Neural cell (in vitro differentiated cells): ENCODE measurements around the gene GAREM1. TPM values are rescaled to one million over a fixed set of nuclear protein-coding genes. Genes with fewer than 3 reads are reported as not detected.

ENCODE experiments used
- H2AFZ ChIP-seq: fragments of 200-600, 300-800 bp; sonication (generic), shearing (Covaris generic); 2 replicates; pipeline ENCODE4 v1.6.0; 2014; ENCODE audit warnings: low read depth, mild to moderate bottlenecking, antibody characterized with exemption, low read length, moderate library complexity
- H3F3A ChIP-seq: fragments of 200-600 bp; shearing (Covaris generic); 2 replicates; pipeline ENCODE4 v1.6.1; 2016; ENCODE audit warnings: mild to moderate bottlenecking, moderate library complexity, mixed read lengths, antibody characterized with exemption, low read length; ENCODE audit not compliant: insufficient read depth, poor library complexity, severe bottlenecking
- H3K27ac ChIP-seq: fragments of 200-600, 300-800 bp; sonication (generic), shearing (Covaris generic); 2 replicates; pipeline ENCODE4 v1.5.1; 2014; ENCODE audit warnings: mild to moderate bottlenecking, low read length, moderate library complexity
- H3K27me3 ChIP-seq: fragments of 300-800, 200-600 bp; sonication (generic), shearing (Covaris generic); 2 replicates; pipeline ENCODE4 v1.6.0; 2014; ENCODE audit warnings: mild to moderate bottlenecking, low read depth, low read length, moderate library complexity; ENCODE audit not compliant: insufficient read depth
- H3K36me3 ChIP-seq: fragments of 300-800, 200-600 bp; sonication (generic), shearing (Covaris generic); 2 replicates; pipeline ENCODE4 v1.5.1; 2014; ENCODE audit warnings: mild to moderate bottlenecking, antibody characterized with exemption, low read length, moderate library complexity; ENCODE audit not compliant: insufficient read depth
- H3K4me2 ChIP-seq: fragments of 300-800, 200-600 bp; sonication (generic), shearing (Covaris generic); 2 replicates; pipeline ENCODE4 v1.6.0; 2014; ENCODE audit warnings: mild to moderate bottlenecking, low read length
- H3K4me3 ChIP-seq: fragments of 300-800, 200-600 bp; sonication (generic), shearing (Covaris generic); 2 replicates; pipeline ENCODE4 v1.5.1; 2014; ENCODE audit warnings: mild to moderate bottlenecking, low read length, moderate library complexity
- H3K79me2 ChIP-seq: fragments of 200-600 bp; shearing (Covaris generic); replicated peaks from 2 replicates; pipeline ENCODE4 v1.6.0; 2014; ENCODE audit warnings: mild to moderate bottlenecking, low read length, moderate library complexity; ENCODE audit not compliant: insufficient read depth
- H3K9ac ChIP-seq: fragments of 300-800, 200-600 bp; sonication (generic), shearing (Covaris generic); 2 replicates; pipeline ENCODE4 v1.6.1; 2016; ENCODE audit warnings: mild to moderate bottlenecking, low read length, mixed read lengths
- H3K9me2 ChIP-seq: fragments of 200-600 bp; shearing (Covaris generic); 2 replicates; pipeline ENCODE4 v1.6.1; 2016; ENCODE audit warnings: mild to moderate bottlenecking, low read length, mixed read lengths; ENCODE audit not compliant: insufficient read depth
- H3K9me3 ChIP-seq: fragments of 200-600, 300-800 bp; sonication (generic), shearing (Covaris generic); 2 replicates; pipeline ENCODE4 v1.6.1; 2016; ENCODE audit warnings: mild to moderate bottlenecking, mixed run types, low read length, moderate library complexity, mixed read lengths
- H4K20me1 ChIP-seq: fragments of 200-600 bp; shearing (Covaris generic); 2 replicates; pipeline ENCODE4 v1.6.1; 2016; ENCODE audit warnings: mild to moderate bottlenecking, mixed run types; ENCODE audit not compliant: insufficient read depth
- CTCF ChIP-seq: fragments of 450-650 bp; IDR thresholded peaks from 2 replicates; pipeline ENCODE4 v1.5.1; 2014; ENCODE audit warnings: antibody characterized with exemption, mild to moderate bottlenecking, moderate library complexity; ENCODE audit not compliant: poor library complexity, severe bottlenecking
- EP300 ChIP-seq: fragments of 450-650 bp; conservative IDR thresholded peaks from 2 replicates; pipeline ENCODE4 v1.6.1; 2014; ENCODE audit warnings: antibody characterized with exemption, mild to moderate bottlenecking, moderate library complexity; ENCODE audit not compliant: poor library complexity, severe bottlenecking
- EZH2 ChIP-seq: fragments of 200-600, 300-800 bp; shearing (Covaris generic), sonication (generic); IDR thresholded peaks from 2 replicates; pipeline ENCODE4 v1.6.1; 2014; ENCODE audit warnings: antibody characterized with exemption, low read length, borderline replicate concordance, mild to moderate bottlenecking; ENCODE audit not compliant: insufficient read depth, poor library complexity, severe bottlenecking
- MXI1 ChIP-seq: fragments of 450-650 bp; conservative IDR thresholded peaks from 2 replicates; pipeline ENCODE4 v1.6.1; 2014; ENCODE audit warnings: antibody characterized with exemption, mild to moderate bottlenecking; ENCODE audit not compliant: poor library complexity, severe bottlenecking
- POLR2AphosphoS5 ChIP-seq: IDR thresholded peaks from 2 replicates; pipeline ENCODE4 v1.6.1; 2012
- RAD21 ChIP-seq: fragments of 450-650 bp; conservative IDR thresholded peaks from 2 replicates; pipeline ENCODE4 v1.6.1; 2014; ENCODE audit warnings: antibody characterized with exemption, mild to moderate bottlenecking, moderate library complexity
- REST ChIP-seq: IDR thresholded peaks from 2 replicates; pipeline ENCODE4 v1.6.1; 2012; ENCODE audit warnings: borderline replicate concordance
- SMC3 ChIP-seq: fragments of 450-650 bp; conservative IDR thresholded peaks from 2 replicates; pipeline ENCODE4 v1.6.1; 2014; ENCODE audit warnings: antibody characterized with exemption, mild to moderate bottlenecking, moderate library complexity; ENCODE audit not compliant: poor library complexity
- TAF1 ChIP-seq: IDR thresholded peaks from 2 replicates; pipeline ENCODE4 v1.6.1; 2012; ENCODE audit warnings: low read depth
- polyA plus RNA-seq: library from polyadenylated mRNA; depleted of rRNA; stranded (reverse); fragments of >200 nt; gene quantifications from 2 replicates; pipeline ENCODE4 v1.2.3, GENCODE V29; 2014

Gene GAREM1
- polyA plus RNA-seq, 1 donor from 2014 or later: 1.3 TPM

- Histone ChIP-seq H3K27ac (no peak overlapping the region), H3K4me2 (no peak overlapping the region), H3K9ac (no peak overlapping the region), H3F3A (no peaks in the 10 kb centered on the region), H4K20me1 (no peaks in the 10 kb centered on the region), H3K36me3 (no peaks in the 10 kb centered on the region), H3K27me3 (no peaks in the 10 kb centered on the region), H3K4me3 (no peak overlapping the region), H3K9me2 (no peaks in the 10 kb centered on the region), H3K9me3 (no peaks in the 10 kb centered on the region), H3K79me2 (no peaks in the 10 kb centered on the region), H2AFZ (no peak overlapping the region)
- TF ChIP-seq MXI1: no peak
- no peak for TF ChIP-seq CTCF
- TF ChIP-seq RAD21: no peak
- no peak for TF ChIP-seq EZH2
- no peak for TF ChIP-seq POLR2AphosphoS5
- TF ChIP-seq EP300: no peak
- no peak for TF ChIP-seq TAF1
- TF ChIP-seq SMC3: no peak
- no peak for TF ChIP-seq REST
These were observed 151.6 kb downstream of the GAREM1 start for GRCh38 chr18:32319084-32319483.

GRCh38 chr18:32318581-32318980 is 152.1 kb downstream of the GAREM1 start:
- no peak for TF ChIP-seq POLR2AphosphoS5
- TF ChIP-seq EZH2: no peak
- no peak for TF ChIP-seq MXI1
- no peak for TF ChIP-seq EP300
- no peak for TF ChIP-seq RAD21
- TF ChIP-seq TAF1: no peak
- TF ChIP-seq CTCF: no peak
- TF ChIP-seq REST: no peak
- TF ChIP-seq SMC3: no peak
- no peak overlapping the region for H3K27ac ChIP-seq

More at GRCh38 chr18:32318581-32318980, 152.1 kb downstream of the GAREM1 start:
- no peaks in the 10 kb centered on the region for H3K27me3 ChIP-seq
- no peaks in the 10 kb centered on the region for H3K79me2 ChIP-seq
- no peaks in the 10 kb centered on the region for H3K36me3 ChIP-seq
- no peak overlapping the region for H3K4me2 ChIP-seq
- no peaks in the 10 kb centered on the region for H3K9me2 ChIP-seq
- no peaks in the 10 kb centered on the region for H3F3A ChIP-seq
- H3K4me3 ChIP-seq: no peak overlapping the region
- no peaks in the 10 kb centered on the region for H3K9me3 ChIP-seq
- no peak overlapping the region for H3K9ac ChIP-seq
- H4K20me1 ChIP-seq: no peaks in the 10 kb centered on the region
- no peak overlapping the region for H2AFZ ChIP-seq
